Measurements from ENCODE around the gene AHSA1.
"Not testable (repeated sequence)": the region's sequence is repeated elsewhere in the genome, so short reads cannot be mapped to it uniquely, and the experiment has no call there.

AHSA1 gene

DNA sequence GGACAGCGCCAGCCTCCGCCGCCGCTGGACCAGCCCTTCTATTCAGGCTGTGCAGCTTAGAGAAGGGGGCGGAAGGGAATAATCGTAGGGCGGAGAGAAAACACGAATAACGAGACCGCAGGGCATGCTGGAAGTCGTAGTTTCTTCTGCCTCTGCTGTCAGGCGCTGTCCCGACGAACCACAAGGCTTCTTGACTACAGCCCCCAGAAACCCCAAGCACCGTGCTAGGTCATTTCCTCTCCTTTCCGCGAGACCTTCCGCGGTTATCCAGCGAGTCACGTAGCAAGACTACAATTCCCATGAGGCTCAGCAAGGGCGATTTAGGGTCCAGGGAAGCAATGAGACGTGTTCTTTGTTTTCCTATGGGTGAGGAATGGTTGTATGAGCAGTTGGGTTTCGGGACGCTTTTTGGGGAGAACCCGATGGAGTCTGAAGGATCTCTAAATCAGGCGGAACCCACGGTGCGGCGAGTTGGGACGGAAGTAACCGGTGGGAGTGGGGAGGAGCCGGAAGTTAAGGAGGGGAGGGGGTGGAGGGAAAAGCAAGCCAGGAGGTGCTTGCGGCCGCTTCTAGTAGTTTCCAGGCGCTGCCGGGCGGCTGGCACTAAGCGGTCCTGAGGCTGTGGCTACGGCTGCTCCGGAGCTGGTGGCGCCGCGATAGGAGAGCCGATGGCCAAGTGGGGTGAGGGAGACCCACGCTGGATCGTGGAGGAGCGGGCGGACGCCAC, at the start of gene AHSA1, which contains the start of gene VIPAS39:
Gene AHSA1 (plus strand): TSS at position 572 of the 727 bp plus-strand sequence. CDS start 97 bp downstream, at position 669.
Gene VIPAS39 (minus strand): TSS at position 80 of the 727 bp plus-strand sequence. CDS start 3,499 bp downstream, outside the sequence.
- peak; percentile 100 for DNase-seq

GRCh38 chr14:77409131-77409533, 48.8 kb upstream of the AHSA1 start:
- DNase-seq = no peak

DNA sequence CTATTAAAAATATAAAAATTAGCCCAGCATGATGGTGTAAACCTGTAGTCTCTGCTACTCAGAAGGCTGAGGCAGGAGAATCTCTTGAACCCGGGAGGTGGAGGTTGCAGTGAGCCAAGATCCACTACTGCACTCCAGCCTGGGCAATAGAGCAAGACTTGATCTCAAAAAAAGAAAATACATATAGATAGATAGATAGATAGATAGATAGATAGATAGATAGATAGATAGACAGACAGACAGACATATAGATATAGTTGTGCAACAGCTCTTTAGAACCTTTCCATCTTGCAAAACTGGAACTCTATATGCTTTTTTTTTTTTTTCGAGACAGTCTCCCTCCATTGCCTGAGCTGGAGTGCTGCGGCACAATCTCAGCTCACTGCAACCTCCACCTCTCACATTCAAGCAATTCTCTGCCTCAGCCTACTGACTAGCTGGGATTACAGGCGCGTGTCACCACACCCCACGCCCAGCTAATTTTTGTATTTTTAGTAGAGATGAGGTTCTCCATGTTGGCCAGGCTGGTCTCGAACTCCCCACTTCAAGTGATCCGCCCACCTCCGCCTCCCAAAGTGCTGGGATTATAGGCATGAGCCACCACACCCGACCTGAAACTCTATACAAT, 42.4 kb upstream of the AHSA1 start:
- DNase-seq = not testable (repeated sequence)

DNA sequence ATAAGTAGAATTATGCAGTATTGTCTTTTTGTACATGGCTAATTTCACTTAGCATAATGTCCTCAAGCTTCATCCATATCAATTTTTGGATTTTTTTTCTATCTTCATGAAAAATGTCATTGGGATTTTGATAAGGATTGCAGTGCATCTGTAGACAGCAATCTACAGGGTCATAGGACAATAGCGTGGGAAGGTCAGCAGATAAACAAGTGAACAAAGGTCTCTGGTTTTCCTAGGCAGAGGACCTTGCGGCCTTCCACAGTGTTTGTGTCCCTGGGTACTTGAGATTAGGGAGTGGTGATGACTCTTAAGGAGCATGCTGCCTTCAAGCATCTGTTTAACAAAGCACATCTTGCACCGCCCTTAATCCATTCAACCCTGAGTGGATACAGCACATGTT, 41.8 kb upstream of the AHSA1 start:
- DNase-seq = not testable (repeated sequence)

- DNase-seq = no peak
Observed at GRCh38 chr14:77416836-77417235, 41.1 kb upstream of the AHSA1 start.

- DNase-seq = no peak
Observed at GRCh38 chr14:77421201-77421600, 36.7 kb upstream of the AHSA1 start.

- no peak for DNase-seq
Observed at GRCh38 chr14:77423423-77423822, 34.5 kb upstream of the AHSA1 start, which contains the start of gene NOXRED1. TSS of gene NOXRED1 (minus strand) at chr14:77423523. CDS start at chr14:77422889, 634 bp downstream.

DNA sequence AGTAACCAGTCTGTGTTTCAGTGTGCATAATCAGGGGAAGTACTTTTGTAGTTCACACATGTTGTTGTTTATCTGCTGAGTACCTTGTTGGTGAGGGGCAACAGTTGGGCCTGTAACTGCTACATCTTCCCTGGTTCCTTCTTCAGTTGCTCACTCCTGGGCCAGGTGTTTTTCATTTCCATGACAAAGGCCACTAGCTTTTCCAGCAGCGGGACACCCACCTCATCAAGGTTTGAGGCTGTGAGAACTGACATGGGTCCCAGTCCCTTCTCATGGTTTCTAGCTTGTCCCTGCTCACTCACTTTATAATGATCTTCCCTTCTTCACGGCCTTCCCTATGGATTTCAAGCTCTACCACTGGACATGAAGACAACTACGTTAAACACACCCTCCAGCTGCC, 33.0 kb upstream of the AHSA1 start:
- DNase-seq = no peak

- no peak for DNase-seq
Observed at GRCh38 chr14:77426396-77426795, 31.5 kb upstream of the AHSA1 start.

- no peak for DNase-seq
Observed at GRCh38 chr14:77436042-77436441, 21.9 kb upstream of the AHSA1 start.

- no peak for DNase-seq
Observed at GRCh38 chr14:77438596-77438995, 19.3 kb upstream of the AHSA1 start.

- DNase-seq = no peak
Observed at GRCh38 chr14:77439861-77440260, 18.0 kb upstream of the AHSA1 start.

GRCh38 chr14:77442196-77442595, 15.7 kb upstream of the AHSA1 start:
- DNase-seq = no peak

DNA sequence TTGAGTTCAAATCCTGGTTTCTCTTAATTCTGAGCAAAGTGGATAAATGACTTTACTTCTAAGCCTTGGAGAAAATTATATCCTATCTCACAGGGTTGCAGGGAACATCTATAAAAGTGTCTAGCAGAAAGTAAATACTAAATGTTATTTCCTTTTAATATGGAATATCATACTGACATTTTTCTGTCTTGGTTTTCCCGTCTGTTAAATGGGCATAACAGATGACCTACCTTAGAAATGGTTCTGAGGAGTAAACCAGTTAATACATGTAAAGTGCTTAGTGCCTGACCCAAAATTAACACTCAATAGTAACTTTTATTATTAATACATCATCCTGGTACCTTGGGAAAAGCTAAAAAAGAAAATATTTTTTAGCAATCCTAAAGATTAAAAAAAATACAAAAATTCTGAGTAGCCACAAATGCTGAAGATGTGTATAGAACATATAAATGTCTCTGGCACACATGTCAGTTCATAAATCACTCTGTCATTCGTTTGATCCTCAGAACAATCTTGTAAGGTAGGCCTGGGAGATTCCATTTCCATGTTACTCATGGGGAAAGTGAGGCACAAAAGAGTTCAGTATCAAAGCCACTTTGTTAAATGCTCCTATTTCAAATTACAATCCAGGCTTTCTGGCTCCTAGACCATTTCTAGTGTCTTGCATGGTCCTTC, 1.8 kb upstream of the AHSA1 start:
- no peak for DNase-seq

GRCh38 chr14:77457115-77457521, 775 bp upstream of the AHSA1 start:
- DNase-seq = no peak

DNA sequence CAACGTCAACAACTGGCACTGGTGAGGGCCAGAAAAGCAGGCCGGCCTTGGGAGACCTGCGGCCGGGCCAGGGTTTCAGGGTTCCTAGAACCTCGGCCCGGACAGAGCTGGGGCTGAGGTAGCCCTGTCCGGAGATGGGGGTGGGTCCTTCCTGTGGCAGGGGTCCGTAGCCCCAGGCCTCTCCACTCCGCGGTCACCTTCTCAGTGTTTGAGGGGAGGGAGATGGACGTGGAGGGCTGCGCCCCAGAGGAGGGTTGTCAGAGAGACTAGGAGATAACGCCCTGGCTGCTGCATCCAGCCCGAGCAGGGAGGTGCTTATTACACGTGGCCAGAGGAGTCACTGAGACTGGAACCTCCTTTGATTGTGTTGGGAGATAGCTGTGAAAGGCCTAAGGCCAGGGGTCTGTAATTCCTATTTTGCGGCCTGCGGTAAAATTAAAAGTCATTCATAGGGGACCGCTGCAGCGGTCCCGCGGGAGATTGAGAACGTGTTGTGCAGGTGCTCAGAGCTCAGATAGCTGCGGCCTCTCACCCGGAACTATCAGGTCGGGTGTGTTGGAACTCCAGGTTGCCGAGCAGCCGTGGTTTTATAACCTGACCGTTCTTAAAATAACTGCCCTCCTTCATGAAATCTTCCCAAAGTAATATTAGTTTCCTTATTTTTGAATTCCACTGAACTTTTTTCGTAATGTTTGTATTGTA, 507 bp downstream of the AHSA1 start:
- no peak for DNase-seq

DNA sequence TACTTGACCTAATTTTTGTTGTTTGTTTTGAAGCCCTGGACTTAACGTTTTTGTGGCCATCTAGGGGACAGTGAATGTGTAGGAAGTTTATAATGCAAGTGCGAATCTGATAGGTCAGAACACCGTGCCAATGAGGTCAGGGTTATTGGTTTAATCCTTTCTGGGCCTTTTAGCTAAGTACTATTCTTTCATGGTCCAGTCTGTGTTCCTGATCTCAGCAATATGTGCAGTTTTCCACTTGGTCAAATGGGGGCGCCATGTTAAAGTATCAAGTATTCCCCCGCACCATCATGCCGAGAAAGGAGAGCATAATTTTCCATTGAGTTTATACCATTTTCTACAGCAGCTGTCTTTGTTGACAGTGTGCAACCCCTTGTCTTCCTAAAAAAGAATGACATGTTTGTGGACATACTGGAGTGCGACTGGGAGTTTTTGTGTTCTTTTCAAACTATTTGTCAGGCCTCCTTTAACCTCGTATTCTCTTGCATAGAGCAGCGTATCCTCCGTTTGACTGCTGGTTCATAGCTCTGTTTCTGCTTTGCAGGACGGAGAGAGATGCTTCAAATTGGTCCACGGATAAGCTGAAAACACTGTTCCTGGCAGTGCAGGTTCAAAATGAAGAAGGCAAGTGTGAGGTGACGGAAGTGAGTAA, 1.3 kb downstream of the AHSA1 start:
- peak; percentile 29 for DNase-seq

DNA sequence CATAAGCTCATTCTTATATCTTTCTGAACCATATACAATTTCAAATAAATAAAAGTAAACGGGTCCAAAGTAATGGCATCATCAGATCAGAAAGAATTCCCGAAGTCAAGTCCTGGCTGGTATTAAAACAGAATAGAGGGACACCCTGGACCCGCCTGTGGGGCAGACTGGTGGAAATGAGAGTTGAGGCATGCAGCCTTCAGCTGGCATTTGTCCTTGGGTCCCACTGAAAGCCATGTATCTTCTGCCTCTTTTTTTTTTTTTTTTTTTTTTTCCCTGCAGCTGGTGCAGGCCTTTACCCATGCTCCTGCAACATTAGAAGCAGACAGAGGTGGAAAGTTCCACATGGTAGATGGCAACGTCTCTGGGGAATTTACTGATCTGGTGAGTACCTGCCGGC, 9.9 kb downstream of the AHSA1 start:
- DNase-seq = no peak

- DNase-seq = no peak
Observed at GRCh38 chr14:77469067-77469505, 11.2 kb downstream of the AHSA1 start.

GRCh38 chr14:77469539-77469938, 11.6 kb downstream of the AHSA1 start:
- DNase-seq = no peak

GRCh38 chr14:77470224-77470870, 12.5 kb downstream of the AHSA1 start:
- DNase-seq = no peak

DNA sequence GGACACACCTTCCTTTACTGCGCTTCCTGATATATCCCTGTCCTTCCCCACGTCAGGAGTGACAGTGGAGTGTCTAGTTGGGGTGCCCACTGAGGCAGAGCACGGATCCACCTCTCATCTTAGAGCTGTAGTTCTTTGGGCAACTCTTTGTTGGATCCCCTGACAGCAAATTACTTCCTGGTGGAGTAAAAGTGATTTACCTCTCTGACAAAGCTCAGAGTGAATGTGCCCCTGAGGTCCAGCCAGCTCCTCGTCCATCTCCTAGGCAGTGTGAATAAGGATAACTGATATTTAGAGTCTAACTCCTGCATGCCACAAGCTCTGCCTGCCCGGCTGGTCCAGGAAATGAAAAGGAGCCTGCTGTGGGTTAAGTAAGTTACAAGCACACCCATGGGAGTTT, 16.0 kb downstream of the AHSA1 start:
- no peak for DNase-seq
